ENCODE measurements around the gene NANOGP8.

DNA sequence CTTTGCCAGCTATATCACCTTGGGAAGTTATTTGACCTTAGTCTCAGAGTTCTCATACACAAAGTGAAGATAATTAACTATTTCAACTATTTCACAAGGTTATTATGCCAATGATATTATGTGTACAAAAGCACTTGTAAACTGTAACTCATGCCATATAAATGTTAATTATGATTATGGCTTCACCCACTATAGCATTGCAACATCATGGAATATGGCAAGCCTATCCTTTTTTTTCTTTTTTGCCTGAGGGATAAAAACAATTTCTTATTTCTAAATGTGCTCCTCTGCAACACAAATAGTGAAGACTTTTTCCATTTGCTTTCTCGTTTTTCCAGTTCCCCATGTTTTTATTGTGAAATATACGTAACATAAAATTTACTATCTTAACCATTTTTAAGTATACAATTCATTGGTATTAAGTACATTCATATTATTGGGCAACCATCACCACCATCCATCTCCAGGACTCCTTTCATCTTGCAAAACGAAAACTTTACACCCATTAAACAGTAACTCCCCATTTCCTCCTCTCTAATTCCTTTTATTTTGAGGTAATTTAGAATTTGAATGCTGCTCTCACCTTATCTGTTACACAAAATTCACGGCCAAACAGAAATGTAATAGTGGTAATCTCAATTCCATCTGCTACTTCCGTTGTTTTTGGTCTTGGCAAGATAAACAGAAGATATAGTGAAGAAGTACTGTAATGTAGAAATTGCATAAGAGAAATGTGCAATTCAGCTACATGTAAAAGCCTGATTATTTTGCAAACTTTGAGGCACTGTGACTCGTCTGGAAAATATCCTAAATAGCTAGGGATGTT, 46.3 kb downstream of the NANOGP8 start:
- TF ChIP-seq CTCF (conservative IDR thresholded peaks at IDR 0.05; ENCODE audit: low read depth, low read length), result no peak
- TF ChIP-seq EZH2 (IDR thresholded peaks at IDR 0.05; ENCODE audit: borderline replicate concordance, low read depth, low read length, poor library complexity, severe bottlenecking), result no peak

Data from A673 (cell line).